ENCODE measurements around the gene PPM1F. TPM values are rescaled to one million over a fixed set of nuclear protein-coding genes. Genes with fewer than 3 reads are reported as not detected.

PPM1F gene
- total RNA-seq, 1 experiment from 2014 or later: 19.0 TPM

GRCh38 chr22:21932347-21932746, 20.3 kb downstream of the PPM1F start:
- Mint-ChIP-seq H3K27ac (ENCODE audit: unreplicated experiment) (no peak overlapping the region), H3K4me1 (ENCODE audit: low read depth, unreplicated experiment) (peaks cover 11% of the 10 kb centered on the region), H3K27me3 (ENCODE audit: unreplicated experiment) (no peaks in the 10 kb centered on the region), H3K36me3 (ENCODE audit: insufficient read depth, unreplicated experiment) (peaks cover 27% of the 10 kb centered on the region), H3K9me3 (ENCODE audit: low read depth, unreplicated experiment) (no peaks in the 10 kb centered on the region), H3K4me3 (ENCODE audit: low read depth, unreplicated experiment) (no peak overlapping the region)
- CTCF ChIA-PET: interaction anchor here (0.6 kb wide), 2 partner anchors 9 to 251 kb away, joined by 4 read pairs; no protein-coding TSS in a partner anchor
- DNase-seq: no peak
- TF ChIP-seq CTCF (IDR thresholded peaks at IDR 0.05; ENCODE audit: unreplicated experiment): no peak
- intact Hi-C loops (cut with micrococcal nuclease; ENCODE audit: unreplicated experiment): no loop called here
- no TSS peak for BruUV-seq (replicated peaks)

- Mint-ChIP-seq H3K4me1 (ENCODE audit: low read depth, unreplicated experiment) (no peaks in the 10 kb centered on the region), H3K9me3 (ENCODE audit: low read depth, unreplicated experiment) (no peaks in the 10 kb centered on the region), H3K36me3 (ENCODE audit: insufficient read depth, unreplicated experiment) (peaks cover 22% of the 10 kb centered on the region), H3K4me3 (ENCODE audit: low read depth, unreplicated experiment) (no peak overlapping the region), H3K27me3 (ENCODE audit: unreplicated experiment) (no peaks in the 10 kb centered on the region), H3K27ac (ENCODE audit: unreplicated experiment) (no peak overlapping the region)
- no TSS peak for BruUV-seq (replicated peaks)
- CTCF ChIA-PET: no interaction called here
- intact Hi-C loops (cut with micrococcal nuclease; ENCODE audit: unreplicated experiment): no loop called here
- no peak for TF ChIP-seq CTCF (IDR thresholded peaks at IDR 0.05; ENCODE audit: unreplicated experiment)
- DNase-seq: no peak
Observed at GRCh38 chr22:21931056-21931455, 21.6 kb downstream of the PPM1F start.

- TF ChIP-seq CTCF (IDR thresholded peaks at IDR 0.05; ENCODE audit: unreplicated experiment): no peak
- DNase-seq: no peak
- Mint-ChIP-seq H3K27me3 (ENCODE audit: unreplicated experiment) (no peaks in the 10 kb centered on the region), H3K27ac (ENCODE audit: unreplicated experiment) (no peak overlapping the region), H3K4me1 (ENCODE audit: low read depth, unreplicated experiment) (no peaks in the 10 kb centered on the region), H3K9me3 (ENCODE audit: low read depth, unreplicated experiment) (no peaks in the 10 kb centered on the region), H3K4me3 (ENCODE audit: low read depth, unreplicated experiment) (no peak overlapping the region), H3K36me3 (ENCODE audit: insufficient read depth, unreplicated experiment) (peaks cover 21% of the 10 kb centered on the region)
- intact Hi-C loops (cut with micrococcal nuclease; ENCODE audit: unreplicated experiment): no loop called here
- CTCF ChIA-PET: no interaction called here
- BruUV-seq (replicated peaks): no TSS peak
Observed at GRCh38 chr22:21929253-21929652, 23.4 kb downstream of the PPM1F start.

GRCh38 chr22:21928048-21928447, 24.6 kb downstream of the PPM1F start:
- intact Hi-C loops (cut with micrococcal nuclease; ENCODE audit: unreplicated experiment): no loop called here
- Mint-ChIP-seq H3K36me3 (ENCODE audit: insufficient read depth, unreplicated experiment) (peaks cover 21% of the 10 kb centered on the region), H3K4me1 (ENCODE audit: low read depth, unreplicated experiment) (no peaks in the 10 kb centered on the region), H3K9me3 (ENCODE audit: low read depth, unreplicated experiment) (no peaks in the 10 kb centered on the region), H3K27me3 (ENCODE audit: unreplicated experiment) (no peaks in the 10 kb centered on the region), H3K27ac (ENCODE audit: unreplicated experiment) (no peak overlapping the region), H3K4me3 (ENCODE audit: low read depth, unreplicated experiment) (no peak overlapping the region)
- TF ChIP-seq CTCF (IDR thresholded peaks at IDR 0.05; ENCODE audit: unreplicated experiment): no peak
- BruUV-seq (replicated peaks): no TSS peak
- no peak for DNase-seq
- CTCF ChIA-PET: no interaction called here

Data from Calu3 (cell line).